ENCODE results near the gene ADAMTS9. TPM values are rescaled to one million over a fixed set of nuclear protein-coding genes. Genes with fewer than 3 reads are reported as not detected.

The ADAMTS9 gene
- polyA plus RNA-seq, 2 of the 4 experiments (the other 2 are of a cell fraction), result 0.34 to 1.1 TPM

DNA sequence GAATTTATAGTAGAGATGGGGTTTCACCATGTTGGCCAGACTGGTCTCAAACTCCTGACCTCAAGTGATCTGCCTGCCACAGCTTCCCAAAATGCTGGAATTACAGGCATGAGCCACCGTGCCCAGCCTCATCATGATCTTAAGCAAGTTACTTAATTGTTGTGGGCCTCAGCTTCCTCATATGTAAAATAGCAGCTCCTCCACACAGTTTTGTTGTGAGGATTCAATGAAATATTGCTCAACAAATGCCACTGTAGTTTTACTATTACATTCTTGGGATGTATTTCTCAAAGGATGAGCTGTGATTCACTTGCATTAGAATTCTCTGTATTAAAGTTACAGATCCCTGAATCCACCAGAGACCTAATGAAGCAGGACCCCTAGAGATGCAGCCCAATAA lies 168.8 kb downstream of the ADAMTS9 start:
- H3K4me1 ChIP-seq, result no peaks in the 10 kb centered on the region
- no peaks in the 10 kb centered on the region for H3K9me3 ChIP-seq
- CTCF ChIA-PET, result interaction anchor here (1.8 to 2.1 kb wide), 2 partner anchors 11 to 14 kb away, joined by 4 to 11 read pairs; no protein-coding TSS in a partner anchor
- WGBS (ENCODE audit: missing lambda C conversion rate), result 42% methylated on average over 1 of the region's 1 CpG
- POLR2A ChIA-PET, result no interaction called here
- ATAC-seq (no peak), FAIRE-seq (no peak), DNase-seq (ENCODE audit: low read depth in 1 of 2, low spot score in 1 of 2) (no peak)
- no peak overlapping the region for H3K27ac ChIP-seq
- H3K4me2 ChIP-seq, result no peak overlapping the region
- TF ChIP-seq POLR2AphosphoS2 (conservative IDR thresholded peaks at IDR 0.05; ENCODE audit: low read length), result no peak
- TF ChIP-seq, protein P1, sequence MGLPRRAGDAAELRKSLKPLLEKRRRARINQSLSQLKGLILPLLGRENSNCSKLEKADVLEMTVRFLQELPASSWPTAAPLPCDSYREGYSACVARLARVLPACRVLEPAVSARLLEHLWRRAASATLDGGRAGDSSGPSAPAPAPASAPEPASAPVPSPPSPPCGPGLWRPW (IDR thresholded peaks at IDR 0.05), result no peak
- TF ChIP-seq FOXS1 (CRISPR knock-in tag; IDR thresholded peaks at IDR 0.05), result no peak
- no peak overlapping the region for H3K4me3 ChIP-seq

DNA sequence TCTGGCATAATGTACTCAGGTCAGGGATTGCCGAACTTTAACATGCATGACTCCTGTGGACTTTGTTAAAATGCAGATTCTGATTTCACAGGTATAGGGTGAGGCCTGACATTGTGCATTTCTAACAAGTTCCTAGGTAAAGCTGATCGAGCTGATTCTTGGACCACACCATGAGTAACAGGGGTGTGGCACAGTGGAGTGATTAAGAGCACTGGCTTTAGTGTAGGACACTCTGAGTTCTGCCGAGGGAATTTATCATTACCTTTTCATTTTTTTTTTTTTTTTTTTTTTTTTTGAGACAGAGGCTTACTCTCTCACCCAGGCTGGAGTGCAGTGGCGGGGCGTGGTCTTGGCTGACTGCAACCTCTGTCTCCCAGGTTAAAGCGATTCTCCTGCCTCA lies 169.3 kb downstream of the ADAMTS9 start:
- no peak for FAIRE-seq
- H3K9me3 ChIP-seq, result no peaks in the 10 kb centered on the region
- no peaks in the 10 kb centered on the region for H3K4me1 ChIP-seq
- ATAC-seq, result no peak
- ChIA-PET CTCF (interaction anchor here (1.8 to 2.1 kb wide), 2 partner anchors 11 to 14 kb away, joined by 4 to 11 read pairs; no protein-coding TSS in a partner anchor), POLR2A (no interaction called here)
- DNase-seq (ENCODE audit: low read depth in 1 of 2, low spot score in 1 of 2), result no peak
- TF ChIP-seq NFE2L2 (conservative IDR thresholded peaks at IDR 0.05; ENCODE audit: low read length) (no peak), RNF2 (IDR thresholded peaks at IDR 0.05; ENCODE audit: borderline replicate concordance, low read depth) (no peak), TP53 (CRISPR knock-in tag; IDR thresholded peaks at IDR 0.05) (no peak), CEBPB (IDR thresholded peaks at IDR 0.05) (no peak), JUN (IDR thresholded peaks at IDR 0.05) (no peak), CBX8 (IDR thresholded peaks at IDR 0.05) (no peak), HOXB5 (CRISPR knock-in tag; IDR thresholded peaks at IDR 0.05) (no peak), CHD2 (IDR thresholded peaks at IDR 0.05; ENCODE audit: low read length, partially characterized antibody) (no peak), NR3C1 (IDR thresholded peaks at IDR 0.05) (no peak), POLR2AphosphoS2 (conservative IDR thresholded peaks at IDR 0.05; ENCODE audit: low read length) (no peak), CHD4 (IDR thresholded peaks at IDR 0.05; ENCODE audit: borderline replicate concordance) (no peak)
- TF ChIP-seq, protein P2, sequence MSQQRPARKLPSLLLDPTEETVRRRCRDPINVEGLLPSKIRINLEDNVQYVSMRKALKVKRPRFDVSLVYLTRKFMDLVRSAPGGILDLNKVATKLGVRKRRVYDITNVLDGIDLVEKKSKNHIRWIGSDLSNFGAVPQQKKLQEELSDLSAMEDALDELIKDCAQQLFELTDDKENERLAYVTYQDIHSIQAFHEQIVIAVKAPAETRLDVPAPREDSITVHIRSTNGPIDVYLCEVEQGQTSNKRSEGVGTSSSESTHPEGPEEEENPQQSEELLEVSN (IDR thresholded peaks at IDR 0.05; ENCODE audit: borderline replicate concordance, low read depth), result no peak
- TF ChIP-seq, protein P3, sequence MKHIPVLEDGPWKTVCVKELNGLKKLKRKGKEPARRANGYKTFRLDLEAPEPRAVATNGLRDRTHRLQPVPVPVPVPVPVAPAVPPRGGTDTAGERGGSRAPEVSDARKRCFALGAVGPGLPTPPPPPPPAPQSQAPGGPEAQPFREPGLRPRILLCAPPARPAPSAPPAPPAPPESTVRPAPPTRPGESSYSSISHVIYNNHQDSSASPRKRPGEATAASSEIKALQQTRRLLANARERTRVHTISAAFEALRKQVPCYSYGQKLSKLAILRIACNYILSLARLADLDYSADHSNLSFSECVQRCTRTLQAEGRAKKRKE (CRISPR knock-in tag; IDR thresholded peaks at IDR 0.05; ENCODE audit: low read depth), result no peak
- TF ChIP-seq, protein P4, sequence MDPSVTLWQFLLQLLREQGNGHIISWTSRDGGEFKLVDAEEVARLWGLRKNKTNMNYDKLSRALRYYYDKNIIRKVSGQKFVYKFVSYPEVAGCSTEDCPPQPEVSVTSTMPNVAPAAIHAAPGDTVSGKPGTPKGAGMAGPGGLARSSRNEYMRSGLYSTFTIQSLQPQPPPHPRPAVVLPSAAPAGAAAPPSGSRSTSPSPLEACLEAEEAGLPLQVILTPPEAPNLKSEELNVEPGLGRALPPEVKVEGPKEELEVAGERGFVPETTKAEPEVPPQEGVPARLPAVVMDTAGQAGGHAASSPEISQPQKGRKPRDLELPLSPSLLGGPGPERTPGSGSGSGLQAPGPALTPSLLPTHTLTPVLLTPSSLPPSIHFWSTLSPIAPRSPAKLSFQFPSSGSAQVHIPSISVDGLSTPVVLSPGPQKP (IDR thresholded peaks at IDR 0.05; ENCODE audit: low read depth, low read length), result no peak
- TF ChIP-seq, protein P1 (IDR thresholded peaks at IDR 0.05), result no peak
- WGBS (ENCODE audit: missing lambda C conversion rate), result 65% methylated on average over 6 of the region's 6 CpGs
- H3K4me2 ChIP-seq, result no peak overlapping the region
- no peak overlapping the region for H3K4me3 ChIP-seq
- no peak overlapping the region for H3K27ac ChIP-seq

DNA sequence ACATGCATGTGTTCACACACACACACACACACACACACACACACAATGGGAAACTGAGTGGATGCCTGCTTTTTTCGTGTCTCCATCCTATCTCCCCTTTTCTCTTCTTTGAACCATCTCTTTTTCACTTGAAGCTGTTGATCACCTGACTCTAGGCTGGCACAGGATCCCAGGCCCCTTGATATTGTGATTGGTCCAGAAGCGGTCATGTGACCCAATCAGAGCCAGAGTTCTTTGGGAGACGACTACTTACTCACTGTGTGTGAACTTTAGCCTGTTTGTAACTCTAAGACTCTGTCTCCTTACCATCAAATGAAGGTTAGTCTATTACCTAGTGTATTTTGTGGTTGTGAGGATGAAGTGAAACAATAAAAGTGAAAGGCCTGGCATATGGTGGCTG lies 172.9 kb downstream of the ADAMTS9 start:
- ATAC-seq, result no peak
- Histone ChIP-seq H3K4me1 (no peaks in the 10 kb centered on the region), H3K27ac (no peak overlapping the region), H3K4me2 (no peak overlapping the region), H3K4me3 (no peak overlapping the region), H3K9me3 (no peaks in the 10 kb centered on the region)
- POLR2A ChIA-PET, result no interaction called here
- no peak for FAIRE-seq
- DNase-seq (ENCODE audit: low read depth in 1 of 2, low spot score in 1 of 2), result no peak
- TF ChIP-seq, protein P5, sequence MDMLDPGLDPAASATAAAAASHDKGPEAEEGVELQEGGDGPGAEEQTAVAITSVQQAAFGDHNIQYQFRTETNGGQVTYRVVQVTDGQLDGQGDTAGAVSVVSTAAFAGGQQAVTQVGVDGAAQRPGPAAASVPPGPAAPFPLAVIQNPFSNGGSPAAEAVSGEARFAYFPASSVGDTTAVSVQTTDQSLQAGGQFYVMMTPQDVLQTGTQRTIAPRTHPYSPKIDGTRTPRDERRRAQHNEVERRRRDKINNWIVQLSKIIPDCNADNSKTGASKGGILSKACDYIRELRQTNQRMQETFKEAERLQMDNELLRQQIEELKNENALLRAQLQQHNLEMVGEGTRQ (IDR thresholded peaks at IDR 0.05), result peak; percentile 47
- TF ChIP-seq POLR2AphosphoS2 (conservative IDR thresholded peaks at IDR 0.05; ENCODE audit: low read length) (no peak), POLR2A (IDR thresholded peaks at IDR 0.05; ENCODE audit: low read length) (no peak)
- TF ChIP-seq, protein P6, sequence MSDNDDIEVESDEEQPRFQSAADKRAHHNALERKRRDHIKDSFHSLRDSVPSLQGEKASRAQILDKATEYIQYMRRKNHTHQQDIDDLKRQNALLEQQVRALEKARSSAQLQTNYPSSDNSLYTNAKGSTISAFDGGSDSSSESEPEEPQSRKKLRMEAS (IDR thresholded peaks at IDR 0.05), result no peak
- TF ChIP-seq, protein P2 (IDR thresholded peaks at IDR 0.05; ENCODE audit: borderline replicate concordance, low read depth), result no peak
- WGBS (ENCODE audit: missing lambda C conversion rate), result 15% methylated on average over 3 of the region's 3 CpGs
- CTCF ChIA-PET, result interaction anchor here (1.8 kb wide), 1 partner anchor 19 kb away, joined by 5 read pairs; no protein-coding TSS in a partner anchor
